ENCODE results near the gene TEAD2.

GRCh38 chr19:49364083-49364737, 2.0 kb upstream of the TEAD2 start:
- TF ChIP-seq CTCF (IDR thresholded peaks at IDR 0.05) (no peak), ZFX (IDR thresholded peaks at IDR 0.05; ENCODE audit: borderline replicate concordance) (no peak)
